ENCODE data around the gene PDE2A.

- TF ChIP-seq EP300 (IDR thresholded peaks at IDR 0.05) (no peak), CTCF (IDR thresholded peaks at IDR 0.05) (no peak)
Observed at GRCh38 chr11:72604256-72604655, 70.0 kb downstream of the PDE2A start.
